H1 (cell line): ENCODE data around the gene GMPPA. TPM values are rescaled to one million over a fixed set of nuclear protein-coding genes. Genes with fewer than 3 reads are reported as not detected.

Experiments used
- CTCF ChIA-PET: fragments of 300-600 bp; sonication (Branson Sonifier 250); formaldehyde crosslinking; loops from one replicate; lab custom pipeline; 2021; ENCODE audit not compliant: partially characterized antibody; lab: Charles Lee
- POLR2A ChIA-PET: fragments of 300-600 bp; sonication (Branson Sonifier 250); formaldehyde crosslinking; loops from one replicate; lab custom pipeline; 2021; ENCODE audit warnings: inconsistent platforms; ENCODE audit not compliant: partially characterized antibody; lab: Charles Lee
- DNase-seq, 2 experiments: peaks; one replicate each; pipeline versions ENCODE4 v3.0.0 to v3.0.0-alpha.2; 2010 to 2022; ENCODE audit warnings: low spot score in 2 of 2, low read depth in 1 of 2, mixed read lengths in 1 of 2
- FAIRE-seq: peaks from 2 replicates; lab custom pipeline; 2011; peaks lifted over from hg19 to GRCh38; lab: Jason Lieb, UNC
- H2AFZ ChIP-seq: 2 replicates; pipeline ENCODE4 v1.8.1; 2012; ENCODE audit warnings: low read length, inconsistent platforms
- H2AK5ac ChIP-seq: 2 replicates; pipeline ENCODE4 v1.6.1; 2013; ENCODE audit warnings: low read depth, low read length
- H2BK120ac ChIP-seq: replicated peaks from 2 replicates; pipeline ENCODE3; 2013; ENCODE audit warnings: low read depth, low read length, inconsistent platforms
- H2BK12ac ChIP-seq: 2 replicates; pipeline ENCODE4 v1.6.1; 2013; ENCODE audit warnings: low read depth, low read length
- H2BK15ac ChIP-seq: 2 replicates; pipeline ENCODE4 v1.6.1; 2013; ENCODE audit warnings: low read length
- H2BK20ac ChIP-seq: 2 replicates; pipeline ENCODE4 v1.6.1; 2013; ENCODE audit warnings: low read length
- H2BK5ac ChIP-seq: 2 replicates; pipeline ENCODE4 v1.6.1; 2013; ENCODE audit warnings: low read depth, low read length
- H3K14ac ChIP-seq: 2 replicates; pipeline ENCODE4 v1.6.1; 2013; ENCODE audit warnings: inconsistent platforms; ENCODE audit not compliant: insufficient read length
- H3K18ac ChIP-seq: 2 replicates; pipeline ENCODE4 v1.6.1; 2013; ENCODE audit warnings: low read length; ENCODE audit errors: extremely low read depth
- H3K23ac ChIP-seq: 2 replicates; pipeline ENCODE4 v1.6.1; 2013; ENCODE audit warnings: inconsistent platforms; ENCODE audit not compliant: insufficient read length
- H3K23me2 ChIP-seq: 2 replicates; pipeline ENCODE4 v1.6.1; 2013; ENCODE audit warnings: low read depth, low read length
- H3K27ac ChIP-seq: 2 replicates; pipeline ENCODE4 v1.6.1; 2011; ENCODE audit warnings: low read depth, low read length, inconsistent platforms
- H3K27me3 ChIP-seq, 4 experiments: replicated peaks in 1 of 4; 1 replicate in 1 of 4; 2 replicates in 3 of 4; pipeline versions ENCODE4 v1.6.1 to v1.8.1; 2011 to 2013; ENCODE audit warnings: low read length in 3 of 4, mild to moderate bottlenecking in 3 of 4, inconsistent platforms in 2 of 4, mixed read lengths in 2 of 4, moderate library complexity in 1 of 4; ENCODE audit not compliant: control insufficient read depth in 3 of 4, insufficient read depth in 3 of 4; ENCODE audit errors: extremely low read depth in 1 of 4
- H3K36me3 ChIP-seq, 4 experiments: 2 replicates each; pipeline versions ENCODE4 v1.6.1 to v1.8.1; 2011 to 2013; ENCODE audit warnings: mild to moderate bottlenecking in 4 of 4, low read length in 3 of 4, moderate library complexity in 2 of 4, control low read depth in 1 of 4, inconsistent platforms in 1 of 4; ENCODE audit not compliant: insufficient read depth in 4 of 4, control insufficient read depth in 2 of 4
- H3K4ac ChIP-seq: replicated peaks from 2 replicates; pipeline ENCODE3; 2013; ENCODE audit warnings: low read length, low read depth, mixed read lengths, inconsistent platforms; ENCODE audit not compliant: insufficient read length
- H3K4me1 ChIP-seq, 4 experiments: replicated peaks in 1 of 4; 1 replicate in 1 of 4; 2 replicates in 3 of 4; pipeline versions ENCODE4 v1.6.1 to v1.8.1; 2011 to 2013; ENCODE audit warnings: low read length in 3 of 4, inconsistent platforms in 2 of 4, mixed read lengths in 1 of 4; ENCODE audit not compliant: insufficient read depth in 4 of 4, control insufficient read depth in 3 of 4
- H3K4me2 ChIP-seq, 2 experiments: 2 replicates each; pipeline versions ENCODE4 v1.6.1 to v1.8.1; 2011 to 2013; ENCODE audit warnings: low read depth in 2 of 2, low read length in 2 of 2, control low read depth in 1 of 2, inconsistent platforms in 1 of 2, mild to moderate bottlenecking in 1 of 2; ENCODE audit not compliant: insufficient read depth in 1 of 2
- H3K4me3 ChIP-seq, 4 experiments: fragments of 200-600, 300-600 bp in 1 of 4; sonication (generic), shearing (Covaris generic), sonication (Bioruptor Twin) in 1 of 4; 2 replicates each; pipeline versions ENCODE4 v1.5.1 to v1.8.1; 2011 to 2016; ENCODE audit warnings: low read length in 4 of 4, low read depth in 3 of 4, control low read depth in 2 of 4, inconsistent platforms in 2 of 4, mild to moderate bottlenecking in 2 of 4, mixed read lengths in 1 of 4, moderate library complexity in 1 of 4; ENCODE audit not compliant: insufficient read depth in 2 of 4; ENCODE audit errors: extremely low read depth in 1 of 4
- H3K56ac ChIP-seq: replicated peaks from 2 replicates; pipeline ENCODE3; 2013; ENCODE audit warnings: low read depth, mild to moderate bottlenecking, mixed read lengths, low read length, inconsistent platforms; ENCODE audit not compliant: insufficient read length
- H3K79me1 ChIP-seq: 2 replicates; pipeline ENCODE4 v1.6.1; 2013; ENCODE audit warnings: low read depth, low read length, control low read depth
- H3K79me2 ChIP-seq, 2 experiments: 2 replicates each; pipeline versions ENCODE4 v1.6.1 to v1.8.1; 2012 to 2013; ENCODE audit warnings: low read length in 2 of 2, mild to moderate bottlenecking in 2 of 2, inconsistent platforms in 1 of 2; ENCODE audit not compliant: insufficient read depth in 2 of 2, control insufficient read depth in 1 of 2
- H3K9ac ChIP-seq, 4 experiments: replicated peaks in 1 of 4; 1 replicate in 1 of 4; 2 replicates in 3 of 4; pipeline versions ENCODE4 v1.6.1 to v1.8.1; 2011 to 2013; ENCODE audit warnings: low read depth in 3 of 4, low read length in 3 of 4, control low read depth in 2 of 4, mild to moderate bottlenecking in 2 of 4, moderate library complexity in 2 of 4, inconsistent platforms in 1 of 4; ENCODE audit errors: extremely low read depth in 1 of 4
- H3K9me3 ChIP-seq, 2 experiments: 2 replicates each; pipeline versions ENCODE4 v1.6.1 to v1.8.1; 2012 to 2013; ENCODE audit warnings: mild to moderate bottlenecking in 2 of 2, moderate library complexity in 2 of 2, control low read depth in 1 of 2, inconsistent platforms in 1 of 2, low read depth in 1 of 2, low read length in 1 of 2, mixed read lengths in 1 of 2; ENCODE audit not compliant: insufficient read depth in 2 of 2
- H4K20me1 ChIP-seq, 2 experiments: replicated peaks in 1 of 2; 2 replicates each; pipeline versions ENCODE3 to v1.8.1; 2011 to 2013; ENCODE audit warnings: inconsistent platforms in 2 of 2, low read length in 2 of 2, mild to moderate bottlenecking in 1 of 2; ENCODE audit not compliant: insufficient read depth in 2 of 2, control insufficient read depth in 1 of 2
- H4K5ac ChIP-seq: 2 replicates; pipeline ENCODE4 v1.6.1; 2013; ENCODE audit warnings: low read length, low read depth, mixed read lengths, inconsistent platforms; ENCODE audit not compliant: insufficient read length
- H4K8ac ChIP-seq: 2 replicates; pipeline ENCODE4 v1.8.0; 2013; ENCODE audit warnings: mild to moderate bottlenecking, moderate library complexity, low read length, inconsistent platforms; ENCODE audit not compliant: insufficient read depth; ENCODE audit errors: extremely low read depth
- H4K91ac ChIP-seq: replicated peaks from 2 replicates; pipeline ENCODE3; 2013; ENCODE audit warnings: low read length, mixed read lengths, inconsistent platforms; ENCODE audit not compliant: insufficient read length
- CREB1 ChIP-seq: IDR thresholded peaks from 2 replicates; pipeline ENCODE4 v1.6.1; 2012; ENCODE audit warnings: inconsistent platforms
- CTBP2 ChIP-seq: IDR thresholded peaks from 2 replicates; pipeline ENCODE4 v1.7.0; 2011; ENCODE audit warnings: borderline replicate concordance, mild to moderate bottlenecking, moderate library complexity, mixed read lengths, low read length; ENCODE audit not compliant: insufficient read depth, insufficient read length
- EP300 ChIP-seq, 2 experiments: IDR thresholded peaks; 1 replicate in 1 of 2; 2 replicates in 1 of 2; pipeline ENCODE4 v1.6.1; 2011 to 2012; ENCODE audit warnings: low read depth in 2 of 2, low read length in 2 of 2, mild to moderate bottlenecking in 2 of 2, borderline replicate concordance in 1 of 2, inconsistent platforms in 1 of 2, moderate library complexity in 1 of 2
- NRF1 ChIP-seq: IDR thresholded peaks from 2 replicates; pipeline ENCODE4 v1.6.1; 2011; ENCODE audit warnings: mild to moderate bottlenecking, low read depth, low read length, improper control_type of control experiment
- SIRT6 ChIP-seq: IDR thresholded peaks from one replicate; pipeline ENCODE4 v1.7.1; 2012; ENCODE audit warnings: low read length, inconsistent platforms
- SP1 ChIP-seq: IDR thresholded peaks from 2 replicates; pipeline ENCODE4 v1.6.1; 2011; ENCODE audit warnings: low read depth, low read length
- TAF7 ChIP-seq: optimal IDR thresholded peaks from 2 replicates; pipeline ENCODE3; 2011; ENCODE audit warnings: low read depth, mild to moderate bottlenecking, inconsistent platforms, low read length, moderate library complexity, borderline replicate concordance
- WGBS, 2 experiments: shearing (Covaris generic) in 1 of 2; methylation state at CpG; one replicate each; pipeline versions ENCODE4 v1.1.6 to v1.1.7; 2013 to 2015; ENCODE audit warnings: low lambda C conversion rate in 2 of 2, mixed read lengths in 2 of 2, inconsistent platforms in 1 of 2, low coverage in 1 of 2, missing lambda C conversion rate in 1 of 2; ENCODE audit not compliant: insufficient replicate concordance in 2 of 2, insufficient coverage in 1 of 2, insufficient read length in 1 of 2; ENCODE audit errors: extremely low coverage in 1 of 2, missing lambda C conversion rate in 1 of 2; 5-methylcytosine and 5-hydroxymethylcytosine counted together
- polyA plus RNA-seq, 7 experiments: library from polyadenylated mRNA; depleted of rRNA in 3 of 7; stranded (reverse) in 5 of 7; unstranded in 2 of 7; fragments of >200 nt in 5 of 7; fragments of 200-250 nt in 2 of 7; gene quantifications; 1 replicate in 5 of 7; 2 replicates in 1 of 7; 4 replicates in 1 of 7; pipeline versions ENCODE4 v1.2.1 to v1.2.3, GENCODE V29; 2011 to 2013; ENCODE audit warnings: missing spikeins in 2 of 7, mixed read lengths in 2 of 7
- total RNA-seq: library from RNA; stranded (reverse); fragmentation: NEBNext Ultra II Directional; extraction: Animal tissue kit (Norgen Biotek cat#: 25700); gene quantifications from 2 replicates; pipeline ENCODE4 v1.2.1, GENCODE V29; 2021
- TF ChIP-seq, protein P1 (sequence below): IDR thresholded peaks from 2 replicates; pipeline ENCODE4 v1.6.1; 2011; ENCODE audit warnings: low read length, improper control_type of control experiment

The GMPPA gene
- total and polyA plus RNA-seq, 2 of the 8 experiments (the other 6 are each of a cell fraction or from before 2014, with no cell fraction given), result 34.3 to 98.8 TPM

DNA sequence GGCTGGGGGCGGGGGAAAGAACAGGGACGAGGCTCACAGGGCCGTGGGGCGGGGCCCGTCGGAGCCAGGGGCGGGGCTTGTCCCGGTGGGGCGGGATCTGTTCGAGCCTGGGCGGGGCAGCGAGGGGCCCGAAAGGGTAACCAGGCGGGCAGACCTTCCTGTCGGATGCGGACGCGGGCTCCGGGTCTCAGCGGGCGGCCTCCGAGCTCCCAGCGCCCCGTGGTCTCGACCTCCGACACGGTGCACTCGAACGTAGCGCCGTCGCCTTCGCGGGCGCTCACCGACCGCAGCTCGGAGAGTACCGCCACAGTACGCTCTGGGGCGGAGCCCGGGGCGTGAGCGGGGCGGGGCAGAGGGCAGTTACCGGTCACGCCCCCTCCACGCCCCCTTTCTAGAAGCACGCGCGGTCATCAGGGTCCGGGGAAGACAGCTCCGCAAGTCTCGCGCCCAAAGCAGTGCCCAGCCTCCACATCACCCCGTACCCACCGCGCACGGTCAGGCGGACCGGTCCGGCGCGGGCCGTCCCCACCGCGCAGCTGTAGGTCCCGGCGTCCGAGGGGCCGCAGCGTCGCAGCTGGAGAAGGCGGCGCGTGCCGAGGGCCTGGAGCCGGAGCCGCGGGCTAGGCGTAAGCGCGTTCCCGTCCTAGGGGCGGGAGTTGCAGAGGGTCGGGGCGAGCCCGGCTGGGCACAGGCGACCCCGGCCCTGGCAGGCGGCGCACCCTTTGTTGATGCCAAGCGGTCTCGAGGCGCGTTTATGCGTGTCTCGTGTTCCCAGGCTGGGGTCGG lies 53.9 kb downstream of the GMPPA start:
- Histone ChIP-seq H3K4me3 (peak overlapping the region; percentile 58 to 77 (median 68)), H3K4me1 (peaks cover 0 to 15% (median 8%) of the 10 kb centered on the region in 4 experiments; a peak in 6 of 7 replicates), H2AFZ (no peak overlapping the region; the same call in 1 of the 2 replicates), H3K4ac (no peak overlapping the region), H4K5ac (no peak overlapping the region), H3K9me3 (no peaks in the 10 kb centered on the region), H2BK20ac (no peak overlapping the region), H2BK12ac (peak overlapping the region; percentile 68; the same call in 1 of the 2 replicates), H4K91ac (no peak overlapping the region), H3K9ac (peak overlapping the region in 2 of 4 experiments; percentile 57 to 60; a peak in 3 of 7 replicates), H3K36me3 (peaks cover 0 to 6% (median 0%) of the 10 kb centered on the region in 4 experiments; a peak in 3 of 8 replicates), H3K27ac (no peak overlapping the region; the same call in 1 of the 2 replicates), H3K23me2 (peaks cover 17% of the 10 kb centered on the region; the same call in 1 of the 2 replicates), H4K20me1 (peaks cover 0 to 11% of the 10 kb centered on the region in 2 experiments), H2BK15ac (no peak overlapping the region), H2BK5ac (peak overlapping the region; percentile 75; the same call in 1 of the 2 replicates), H3K27me3 (peaks cover 0 to 15% (median 13%) of the 10 kb centered on the region in 4 experiments; a peak in 6 of 7 replicates), H2AK5ac (no peak overlapping the region), H2BK120ac (no peak overlapping the region), H4K8ac (peak overlapping the region; percentile 65; the same call in 1 of the 2 replicates), H3K79me2 (no peaks in the 10 kb centered on the region), H3K56ac (peak overlapping the region; percentile 89), H3K18ac (peak overlapping the region; percentile 87), H3K14ac (no peak overlapping the region), H3K23ac (no peak overlapping the region), H3K4me2 (peak overlapping the region; percentile 90 to 95), H3K79me1 (peaks cover 2% of the 10 kb centered on the region; the same call in 1 of the 2 replicates)
- CTCF ChIA-PET, result interaction anchor here (0.6 to 19.7 kb wide), 10 partner anchors 7 to 175 kb away, joined by 3 to 293 read pairs (median 4); partner anchors contain the start of genes CHPF, OBSL1 and TMEM198
- POLR2A ChIA-PET, result interaction anchor here (0.7 to 17.5 kb wide), 13 partner anchors 8 to 133 kb away, joined by 3 to 293 read pairs (median 4); partner anchors contain the start of genes CHPF, INHA, OBSL1 and STK11IP
- 2% methylated on average over 37 of the region's 99 CpGs; no CpG with 5 or more reads in 1 of the 2 experiments for WGBS, 2 experiments
- DNase-seq (peak in 1 of 2 experiments; percentile 100), FAIRE-seq (no peak)
- TF ChIP-seq SP1 (peak; percentile 80), TAF7 (no peak), CTBP2 (no peak), NRF1 (no peak), CREB1 (no peak; the same call in 1 of the 2 replicates), SIRT6 (no peak), EP300 (IDR thresholded peaks at IDR 0.05; ENCODE audit: borderline replicate concordance in 1 of 2, low read depth in 2 of 2, low read length in 2 of 2) (no peak)
- TF ChIP-seq, protein P1, sequence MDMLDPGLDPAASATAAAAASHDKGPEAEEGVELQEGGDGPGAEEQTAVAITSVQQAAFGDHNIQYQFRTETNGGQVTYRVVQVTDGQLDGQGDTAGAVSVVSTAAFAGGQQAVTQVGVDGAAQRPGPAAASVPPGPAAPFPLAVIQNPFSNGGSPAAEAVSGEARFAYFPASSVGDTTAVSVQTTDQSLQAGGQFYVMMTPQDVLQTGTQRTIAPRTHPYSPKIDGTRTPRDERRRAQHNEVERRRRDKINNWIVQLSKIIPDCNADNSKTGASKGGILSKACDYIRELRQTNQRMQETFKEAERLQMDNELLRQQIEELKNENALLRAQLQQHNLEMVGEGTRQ, result no peak
